Right renal pelvis (tissue), 4 donors: ENCODE results near the gene GDPD3. TPM values are rescaled to one million over a fixed set of nuclear protein-coding genes. Genes with fewer than 3 reads are reported as not detected.
"Not testable (repeated sequence)": the region's sequence is repeated elsewhere in the genome, so short reads cannot be mapped to it uniquely, and the experiment has no call there.

Experiments used
- DNase-seq, 4 donors: peaks; one replicate each; pipeline ENCODE4 v3.0.0-alpha.2; 2013; ENCODE audit warnings: low read depth in 4 of 4, low spot score in 3 of 4, missing footprints in 1 of 4
- polyA plus RNA-seq, 4 donors: library from polyadenylated mRNA; unstranded; fragments of 120-200 nt; gene quantifications; one replicate each; pipeline ENCODE4 v1.2.1, GENCODE V29; 2013; ENCODE audit not compliant: insufficient read length in 4 of 4

Gene GDPD3
- polyA plus RNA-seq, 4 donors, result 8.9 to 14.8 (median 12.2) TPM

GRCh38 chr16:30125690-30126089 is 12.4 kb upstream of the GDPD3 start:
- DNase-seq, result not testable (repeated sequence)

GRCh38 chr16:30124985-30125379 is 11.6 kb upstream of the GDPD3 start:
- DNase-seq, result no peak

- DNase-seq, result peak in 1 of 4 donors; percentile 29
Observed at GRCh38 chr16:30122604-30123160, 9.3 kb upstream of the GDPD3 start.

GRCh38 chr16:30121741-30122571 is 8.6 kb upstream of the GDPD3 start:
- DNase-seq, result peak in 1 of 4 donors; percentile 25

- DNase-seq, result no peak
Observed at GRCh38 chr16:30120340-30121105, 7.2 kb upstream of the GDPD3 start.

- DNase-seq, result no peak
Observed at GRCh38 chr16:30119428-30119827, 6.1 kb upstream of the GDPD3 start.

- DNase-seq, result no peak
Observed at GRCh38 chr16:30117768-30118167, 4.4 kb upstream of the GDPD3 start.

- DNase-seq, result no peak
Observed at GRCh38 chr16:30116291-30117207, 3.2 kb upstream of the GDPD3 start.

GRCh38 chr16:30115238-30115637 is 1.9 kb upstream of the GDPD3 start:
- no peak for DNase-seq

GRCh38 chr16:30114833-30115232 is 1.5 kb upstream of the GDPD3 start:
- not testable (repeated sequence) for DNase-seq

- DNase-seq, result no peak
Observed at GRCh38 chr16:30114411-30114810, 1.1 kb upstream of the GDPD3 start.

GRCh38 chr16:30113711-30114333 is 485 bp upstream of the GDPD3 start:
- no peak for DNase-seq

- DNase-seq, result no peak
Observed at GRCh38 chr16:30112197-30113030, 923 bp downstream of the GDPD3 start.

- no peak for DNase-seq
Observed at GRCh38 chr16:30110661-30111060, 2.7 kb downstream of the GDPD3 start.

GRCh38 chr16:30108059-30108850 is 5.1 kb downstream of the GDPD3 start:
- DNase-seq, result no peak

GRCh38 chr16:30104492-30104891 is 8.8 kb downstream of the GDPD3 start:
- DNase-seq, result no peak

GRCh38 chr16:30104090-30104489 is 9.2 kb downstream of the GDPD3 start:
- DNase-seq, result no peak

- no peak for DNase-seq
Observed at GRCh38 chr16:30096862-30097563, 16.3 kb downstream of the GDPD3 start.
